ENCODE measurements around the gene LMOD1. TPM values are rescaled to one million over a fixed set of nuclear protein-coding genes. Genes with fewer than 3 reads are reported as not detected.

Gene LMOD1
- polyA plus RNA-seq, 1 of the 3 experiments (the other 2 are of a cell fraction): 2.7 TPM

- H3K4me2 ChIP-seq: 0 out of 2 replicates have a peak overlapping the region, but pooled peaks have one; percentile 13
- DNase-seq: no peak
- peaks cover 28 to 49% of the 10 kb centered on the region in 2 experiments; a peak in 3 of 4 replicates for H3K4me1 ChIP-seq (ENCODE audit: control insufficient read depth in 1 of 2, insufficient read depth in 2 of 2, low read depth in 1 of 2, low read length in 1 of 2)
- no peak overlapping the region for H3K4me3 ChIP-seq (ENCODE audit: low read depth in 2 of 2, low read length in 1 of 2)
- H3K9me3 ChIP-seq: no peaks in the 10 kb centered on the region
- H2AFZ ChIP-seq (ENCODE audit: low read depth): no peak overlapping the region
- no peaks in the 10 kb centered on the region for H3K9me2 ChIP-seq
- H3K36me3 ChIP-seq (replicated peaks in 1 of 2; ENCODE audit: control insufficient read depth in 1 of 2, insufficient read depth in 2 of 2, low read length in 1 of 2): no peaks in the 10 kb centered on the region
- no peaks in the 10 kb centered on the region for H3K27me3 ChIP-seq (ENCODE audit: insufficient read depth)
- peaks cover 22% of the 10 kb centered on the region for H3F3A ChIP-seq (replicated peaks; ENCODE audit: insufficient read depth)
- peak overlapping the region in 1 of 2 experiments; percentile 19; a peak in 1 of 4 replicates for H3K27ac ChIP-seq (ENCODE audit: low read depth in 2 of 2, low read length in 1 of 2)
- ChIA-PET POLR2A (no interaction called here), CTCF (interaction anchor here (1.7 to 14.7 kb wide), 4 partner anchors 10 to 373 kb away, joined by 6 to 222 read pairs (median 25); no protein-coding TSS in a partner anchor)
- TF ChIP-seq CHD2 (IDR thresholded peaks at IDR 0.05; ENCODE audit: low read length, partially characterized antibody): no peak
- no peak for TF ChIP-seq RAD21 (IDR thresholded peaks at IDR 0.05; ENCODE audit: low read length)
- TF ChIP-seq TAF1 (IDR thresholded peaks at IDR 0.05; ENCODE audit: borderline replicate concordance, low read depth, low read length): no peak
- no peak for TF ChIP-seq FOSL2 (IDR thresholded peaks at IDR 0.05; ENCODE audit: borderline replicate concordance, low read depth)
- no peak for TF ChIP-seq GATA2 (CRISPR knock-in tag; IDR thresholded peaks at IDR 0.05)
- TF ChIP-seq EZH2phosphoT487 (IDR thresholded peaks at IDR 0.05; ENCODE audit: borderline replicate concordance, low read depth): no peak
- no peak for TF ChIP-seq TCF12 (IDR thresholded peaks at IDR 0.05)
- no peak for TF ChIP-seq SIN3A (IDR thresholded peaks at IDR 0.05; ENCODE audit: borderline replicate concordance, low read depth, low read length)
- TF ChIP-seq, protein P1, sequence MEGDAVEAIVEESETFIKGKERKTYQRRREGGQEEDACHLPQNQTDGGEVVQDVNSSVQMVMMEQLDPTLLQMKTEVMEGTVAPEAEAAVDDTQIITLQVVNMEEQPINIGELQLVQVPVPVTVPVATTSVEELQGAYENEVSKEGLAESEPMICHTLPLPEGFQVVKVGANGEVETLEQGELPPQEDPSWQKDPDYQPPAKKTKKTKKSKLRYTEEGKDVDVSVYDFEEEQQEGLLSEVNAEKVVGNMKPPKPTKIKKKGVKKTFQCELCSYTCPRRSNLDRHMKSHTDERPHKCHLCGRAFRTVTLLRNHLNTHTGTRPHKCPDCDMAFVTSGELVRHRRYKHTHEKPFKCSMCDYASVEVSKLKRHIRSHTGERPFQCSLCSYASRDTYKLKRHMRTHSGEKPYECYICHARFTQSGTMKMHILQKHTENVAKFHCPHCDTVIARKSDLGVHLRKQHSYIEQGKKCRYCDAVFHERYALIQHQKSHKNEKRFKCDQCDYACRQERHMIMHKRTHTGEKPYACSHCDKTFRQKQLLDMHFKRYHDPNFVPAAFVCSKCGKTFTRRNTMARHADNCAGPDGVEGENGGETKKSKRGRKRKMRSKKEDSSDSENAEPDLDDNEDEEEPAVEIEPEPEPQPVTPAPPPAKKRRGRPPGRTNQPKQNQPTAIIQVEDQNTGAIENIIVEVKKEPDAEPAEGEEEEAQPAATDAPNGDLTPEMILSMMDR (IDR thresholded peaks at IDR 0.05): no peak
- TF ChIP-seq IRF3 (IDR thresholded peaks at IDR 0.05; ENCODE audit: low read depth, low read length): no peak
- no peak for TF ChIP-seq FOXJ3 (CRISPR knock-in tag; IDR thresholded peaks at IDR 0.05)
- TF ChIP-seq RFX5 (IDR thresholded peaks at IDR 0.05; ENCODE audit: low read length): no peak
- no peak for TF ChIP-seq EP300 (IDR thresholded peaks at IDR 0.05; ENCODE audit: borderline replicate concordance in 1 of 2, low read depth in 1 of 2, low read length in 1 of 2)
- no peak for TF ChIP-seq JUND (IDR thresholded peaks at IDR 0.05)
- no peak for TF ChIP-seq SMC3 (IDR thresholded peaks at IDR 0.05; ENCODE audit: low read depth, low read length)
- TF ChIP-seq, protein P2, sequence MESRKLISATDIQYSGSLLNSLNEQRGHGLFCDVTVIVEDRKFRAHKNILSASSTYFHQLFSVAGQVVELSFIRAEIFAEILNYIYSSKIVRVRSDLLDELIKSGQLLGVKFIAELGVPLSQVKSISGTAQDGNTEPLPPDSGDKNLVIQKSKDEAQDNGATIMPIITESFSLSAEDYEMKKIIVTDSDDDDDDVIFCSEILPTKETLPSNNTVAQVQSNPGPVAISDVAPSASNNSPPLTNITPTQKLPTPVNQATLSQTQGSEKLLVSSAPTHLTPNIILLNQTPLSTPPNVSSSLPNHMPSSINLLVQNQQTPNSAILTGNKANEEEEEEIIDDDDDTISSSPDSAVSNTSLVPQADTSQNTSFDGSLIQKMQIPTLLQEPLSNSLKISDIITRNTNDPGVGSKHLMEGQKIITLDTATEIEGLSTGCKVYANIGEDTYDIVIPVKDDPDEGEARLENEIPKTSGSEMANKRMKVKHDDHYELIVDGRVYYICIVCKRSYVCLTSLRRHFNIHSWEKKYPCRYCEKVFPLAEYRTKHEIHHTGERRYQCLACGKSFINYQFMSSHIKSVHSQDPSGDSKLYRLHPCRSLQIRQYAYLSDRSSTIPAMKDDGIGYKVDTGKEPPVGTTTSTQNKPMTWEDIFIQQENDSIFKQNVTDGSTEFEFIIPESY (IDR thresholded peaks at IDR 0.05; ENCODE audit: borderline replicate concordance, low read depth): no peak
- H3K79me2 ChIP-seq (ENCODE audit: insufficient read depth): no peaks in the 10 kb centered on the region
- WGBS (ENCODE audit: low lambda C conversion rate): 83% methylated on average over 6 of the region's 6 CpGs
- no peak overlapping the region for H3K9ac ChIP-seq
- H4K20me1 ChIP-seq (ENCODE audit: insufficient read depth): peaks cover 4% of the 10 kb centered on the region; the same call in 1 of the 2 replicates
These were observed 60.7 kb downstream of the LMOD1 start for GRCh38 chr1:201885531-201886075.
